GM13977 (cell line): Measurements from ENCODE around the gene ARPIN.
A peak's percentile ranks its signal among the peaks of the same experiment; 100 is the strongest.

Experiments used
- DNase-seq: peaks from one replicate; pipeline ENCODE4 v3.0.0; 2012; ENCODE audit warnings: low spot score
- CTCF ChIP-seq: IDR thresholded peaks from 2 replicates; pipeline ENCODE4 v1.5.1; 2012; ENCODE audit warnings: mild to moderate bottlenecking, control low read depth; ENCODE audit not compliant: insufficient read depth; ENCODE audit errors: extremely low read depth, missing control alignments
- in situ Hi-C: fragments of 300-500 bp; cut with MboI; formaldehyde crosslinking; loops from one replicate; pipeline ENCODE4 v1.12.0; 2022; ENCODE audit warnings: low sequenced_read_pairs, low pct_unique_long_range_greater_than_20kb, mixed read lengths, inconsistent platforms; ENCODE audit not compliant: unreplicated experiment

Gene ARPIN

GRCh38 chr15:89880727-89881126, 32.0 kb downstream of the ARPIN start:
- no peak for DNase-seq
- no peak for TF ChIP-seq CTCF
- in situ Hi-C loops: no loop called here

GRCh38 chr15:89878323-89878722, 34.4 kb downstream of the ARPIN start:
- no peak for TF ChIP-seq CTCF
- DNase-seq: no peak
- in situ Hi-C loops: loop anchor here (5.0 kb wide), 1 partner anchor 126 kb away; the partner anchor contains the start of gene MESP1

GRCh38 chr15:89877083-89877425, 35.7 kb downstream of the ARPIN start:
- in situ Hi-C loops: loop anchor here (5.0 kb wide), 1 partner anchor 125 kb away; the partner anchor contains the start of gene MESP1
- no peak for DNase-seq
- TF ChIP-seq CTCF: no peak

GRCh38 chr15:89876396-89877082, 36.2 kb downstream of the ARPIN start:
- DNase-seq: no peak
- in situ Hi-C loops: loop anchor here (5.0 kb wide), 1 partner anchor 124 kb away; the partner anchor contains the start of gene MESP1
- no peak for TF ChIP-seq CTCF

- in situ Hi-C loops: loop anchor here (5.0 kb wide), 1 partner anchor 123 kb away; the partner anchor contains the start of gene MESP1
- DNase-seq: no peak
- no peak for TF ChIP-seq CTCF
Measured at GRCh38 chr15:89875741-89876140, 37.0 kb downstream of the ARPIN start.

- peak; percentile 84 for DNase-seq
- peak; percentile 95 for TF ChIP-seq CTCF
- in situ Hi-C loops: loop anchor here (5.0 kb wide), 1 partner anchor 123 kb away; the partner anchor contains the start of gene MESP1
Measured at GRCh38 chr15:89874926-89875564, 37.7 kb downstream of the ARPIN start.
